ENCODE data around the gene STX7.

DNA sequence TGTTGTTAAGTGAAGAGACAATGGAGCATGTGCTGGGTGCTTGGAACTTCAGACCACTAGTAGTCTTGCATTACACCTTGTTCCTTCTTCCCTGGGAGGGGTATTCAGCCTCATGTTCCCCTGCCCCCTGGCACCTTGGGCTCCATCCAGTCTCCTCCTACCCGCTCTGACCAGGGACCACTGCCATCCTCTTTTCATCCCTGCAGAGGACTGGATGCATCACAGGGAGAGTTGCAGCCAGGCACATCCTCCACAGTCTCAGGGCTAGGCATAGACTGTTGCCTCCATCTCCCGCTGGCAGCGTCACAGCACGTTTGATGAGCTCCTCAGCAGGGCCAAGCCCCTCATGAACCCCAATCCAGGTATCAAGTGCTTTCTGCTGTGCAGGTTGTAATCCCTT lies 38.3 kb upstream of the STX7 start:
- TF ChIP-seq CTCF (IDR thresholded peaks at IDR 0.05) (no peak), POLR2A (IDR thresholded peaks at IDR 0.05) (no peak), POLR2AphosphoS5 (IDR thresholded peaks at IDR 0.05) (no peak), EP300 (IDR thresholded peaks at IDR 0.05) (no peak)
